ENCODE measurements around the gene CROCC2.

DNA sequence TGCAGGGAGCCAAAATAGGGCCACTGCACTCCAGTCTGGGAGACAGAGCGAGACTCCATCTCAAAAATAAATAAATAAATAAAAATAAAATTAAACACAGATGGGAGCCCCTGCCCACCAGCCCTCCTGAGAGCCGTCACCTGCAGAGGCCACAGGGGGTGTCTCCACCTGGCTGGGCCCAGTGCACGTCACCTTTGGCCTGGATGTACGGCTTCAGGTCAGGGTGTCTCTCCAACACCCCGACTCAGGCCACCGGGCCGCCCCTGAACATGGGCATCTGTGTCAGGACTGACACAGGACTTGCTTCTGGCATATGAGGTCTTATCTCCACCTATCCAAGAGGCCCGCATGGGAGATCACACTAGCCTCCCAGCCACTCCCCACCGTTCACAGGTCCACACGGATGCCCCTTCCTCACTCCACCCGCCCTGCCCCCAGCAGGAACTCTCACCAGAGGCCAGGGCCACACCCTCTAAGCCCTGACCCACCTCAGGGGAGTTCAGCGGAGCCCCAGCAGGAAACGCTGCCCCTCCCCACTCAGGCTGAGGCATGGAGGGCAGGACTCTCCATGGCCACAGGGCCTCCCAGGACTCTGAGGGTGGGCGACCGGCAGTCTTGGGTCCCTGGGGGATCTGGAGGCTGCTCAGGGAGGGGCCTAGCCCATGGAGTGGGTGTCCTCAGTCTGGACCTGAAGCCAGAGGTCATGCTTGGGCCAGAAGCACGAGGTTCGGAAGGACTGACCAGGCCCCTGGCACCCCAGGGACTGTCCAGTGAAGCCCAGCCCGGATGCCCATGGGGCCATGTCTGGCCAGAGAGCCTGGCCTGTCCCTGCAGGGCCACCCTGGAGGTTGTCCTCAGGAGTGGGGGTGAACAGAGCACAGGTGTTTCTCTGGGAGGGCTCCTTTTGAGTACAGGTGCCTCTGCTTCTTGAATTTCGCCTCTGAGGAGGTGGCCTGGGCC lies 1.6 kb upstream of the CROCC2 start:
- TF ChIP-seq, protein P1, sequence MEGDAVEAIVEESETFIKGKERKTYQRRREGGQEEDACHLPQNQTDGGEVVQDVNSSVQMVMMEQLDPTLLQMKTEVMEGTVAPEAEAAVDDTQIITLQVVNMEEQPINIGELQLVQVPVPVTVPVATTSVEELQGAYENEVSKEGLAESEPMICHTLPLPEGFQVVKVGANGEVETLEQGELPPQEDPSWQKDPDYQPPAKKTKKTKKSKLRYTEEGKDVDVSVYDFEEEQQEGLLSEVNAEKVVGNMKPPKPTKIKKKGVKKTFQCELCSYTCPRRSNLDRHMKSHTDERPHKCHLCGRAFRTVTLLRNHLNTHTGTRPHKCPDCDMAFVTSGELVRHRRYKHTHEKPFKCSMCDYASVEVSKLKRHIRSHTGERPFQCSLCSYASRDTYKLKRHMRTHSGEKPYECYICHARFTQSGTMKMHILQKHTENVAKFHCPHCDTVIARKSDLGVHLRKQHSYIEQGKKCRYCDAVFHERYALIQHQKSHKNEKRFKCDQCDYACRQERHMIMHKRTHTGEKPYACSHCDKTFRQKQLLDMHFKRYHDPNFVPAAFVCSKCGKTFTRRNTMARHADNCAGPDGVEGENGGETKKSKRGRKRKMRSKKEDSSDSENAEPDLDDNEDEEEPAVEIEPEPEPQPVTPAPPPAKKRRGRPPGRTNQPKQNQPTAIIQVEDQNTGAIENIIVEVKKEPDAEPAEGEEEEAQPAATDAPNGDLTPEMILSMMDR (IDR thresholded peaks at IDR 0.05) = no peak
- TF ChIP-seq POLR2A (IDR thresholded peaks at IDR 0.05) = no peak

Data from lower leg skin (tissue), 3 donors.